GM06990 (cell line): ENCODE data around the gene CALML5.

ENCODE experiments used
- DNase-seq: peaks from one replicate; pipeline ENCODE4 v3.0.0-alpha.2; 2011; ENCODE audit not compliant: insufficient read length; ENCODE audit errors: extremely low read depth
- H3K27me3 ChIP-seq: replicated peaks from 2 replicates; pipeline ENCODE4 v1.6.0; 2011; ENCODE audit warnings: low read length; ENCODE audit not compliant: control insufficient read depth, insufficient read depth
- H3K36me3 ChIP-seq: 2 replicates; pipeline ENCODE4 v1.5.1; 2011; ENCODE audit warnings: low read length; ENCODE audit not compliant: control insufficient read depth, insufficient read depth
- H3K4me3 ChIP-seq: replicated peaks from 2 replicates; pipeline ENCODE4 v1.5.1; 2011; ENCODE audit warnings: low read depth, mild to moderate bottlenecking, control low read depth, low read length
- TF ChIP-seq, protein P1 (sequence below): IDR thresholded peaks from 2 replicates; pipeline ENCODE4 v1.5.1; 2011; ENCODE audit warnings: low read length, control low read depth, mild to moderate bottlenecking, inconsistent platforms; ENCODE audit not compliant: insufficient read depth, poor library complexity, severe bottlenecking

The CALML5 gene

DNA sequence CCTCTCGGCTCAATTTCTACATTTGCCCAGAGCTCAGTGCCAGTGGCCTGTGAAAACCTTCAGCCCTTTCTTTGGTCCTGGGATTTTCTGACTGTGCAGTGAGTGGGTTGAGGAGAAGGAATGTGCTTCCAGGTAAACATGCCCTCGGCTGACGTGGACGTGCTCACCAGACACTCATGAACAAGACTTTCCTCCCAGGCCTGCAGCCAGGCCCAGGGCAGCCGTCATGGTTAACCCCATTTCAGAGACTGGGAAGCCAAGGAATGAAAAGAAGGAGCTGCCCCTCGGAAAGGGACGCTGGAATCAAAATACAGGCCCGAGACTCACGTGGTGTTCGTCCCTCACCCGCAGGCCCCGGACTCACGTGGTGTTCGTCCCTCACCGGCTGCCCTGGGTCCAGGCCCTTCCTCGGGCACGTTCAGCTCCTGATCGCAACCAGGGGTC lies 8.8 kb upstream of the CALML5 start:
- TF ChIP-seq, protein P1, sequence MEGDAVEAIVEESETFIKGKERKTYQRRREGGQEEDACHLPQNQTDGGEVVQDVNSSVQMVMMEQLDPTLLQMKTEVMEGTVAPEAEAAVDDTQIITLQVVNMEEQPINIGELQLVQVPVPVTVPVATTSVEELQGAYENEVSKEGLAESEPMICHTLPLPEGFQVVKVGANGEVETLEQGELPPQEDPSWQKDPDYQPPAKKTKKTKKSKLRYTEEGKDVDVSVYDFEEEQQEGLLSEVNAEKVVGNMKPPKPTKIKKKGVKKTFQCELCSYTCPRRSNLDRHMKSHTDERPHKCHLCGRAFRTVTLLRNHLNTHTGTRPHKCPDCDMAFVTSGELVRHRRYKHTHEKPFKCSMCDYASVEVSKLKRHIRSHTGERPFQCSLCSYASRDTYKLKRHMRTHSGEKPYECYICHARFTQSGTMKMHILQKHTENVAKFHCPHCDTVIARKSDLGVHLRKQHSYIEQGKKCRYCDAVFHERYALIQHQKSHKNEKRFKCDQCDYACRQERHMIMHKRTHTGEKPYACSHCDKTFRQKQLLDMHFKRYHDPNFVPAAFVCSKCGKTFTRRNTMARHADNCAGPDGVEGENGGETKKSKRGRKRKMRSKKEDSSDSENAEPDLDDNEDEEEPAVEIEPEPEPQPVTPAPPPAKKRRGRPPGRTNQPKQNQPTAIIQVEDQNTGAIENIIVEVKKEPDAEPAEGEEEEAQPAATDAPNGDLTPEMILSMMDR = no peak
- Histone ChIP-seq H3K36me3 (no peaks in the 10 kb centered on the region), H3K4me3 (no peak overlapping the region), H3K27me3 (peaks cover 4% of the 10 kb centered on the region)
- no peak for DNase-seq

DNA sequence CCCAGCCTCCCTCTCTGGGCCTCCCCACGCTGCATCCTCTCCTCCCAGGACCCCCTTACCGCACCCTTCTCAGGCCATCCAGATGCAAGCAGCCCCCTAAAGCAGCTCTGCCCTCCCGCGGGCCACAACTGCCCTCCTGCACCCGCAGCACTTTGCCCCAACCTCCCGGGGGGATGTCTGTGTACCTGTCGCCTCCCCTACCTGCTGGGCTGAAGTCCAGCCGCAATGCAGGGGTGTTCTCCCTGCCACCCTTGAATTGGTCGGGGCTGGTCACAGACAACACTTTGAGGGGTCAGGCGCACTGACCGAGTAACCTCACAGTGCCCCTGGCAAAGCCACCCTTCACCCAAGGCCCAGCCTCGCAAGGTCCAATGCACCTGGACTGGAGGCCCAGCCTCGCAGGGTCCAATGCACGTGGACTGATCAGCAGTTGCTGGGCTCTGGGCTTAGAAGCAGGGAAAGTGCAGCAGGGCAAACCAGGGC lies 8.3 kb upstream of the CALML5 start:
- Histone ChIP-seq H3K36me3 (no peaks in the 10 kb centered on the region), H3K4me3 (no peak overlapping the region), H3K27me3 (peaks cover 5% of the 10 kb centered on the region)
- DNase-seq = no peak
- TF ChIP-seq, protein P1 = no peak

DNA sequence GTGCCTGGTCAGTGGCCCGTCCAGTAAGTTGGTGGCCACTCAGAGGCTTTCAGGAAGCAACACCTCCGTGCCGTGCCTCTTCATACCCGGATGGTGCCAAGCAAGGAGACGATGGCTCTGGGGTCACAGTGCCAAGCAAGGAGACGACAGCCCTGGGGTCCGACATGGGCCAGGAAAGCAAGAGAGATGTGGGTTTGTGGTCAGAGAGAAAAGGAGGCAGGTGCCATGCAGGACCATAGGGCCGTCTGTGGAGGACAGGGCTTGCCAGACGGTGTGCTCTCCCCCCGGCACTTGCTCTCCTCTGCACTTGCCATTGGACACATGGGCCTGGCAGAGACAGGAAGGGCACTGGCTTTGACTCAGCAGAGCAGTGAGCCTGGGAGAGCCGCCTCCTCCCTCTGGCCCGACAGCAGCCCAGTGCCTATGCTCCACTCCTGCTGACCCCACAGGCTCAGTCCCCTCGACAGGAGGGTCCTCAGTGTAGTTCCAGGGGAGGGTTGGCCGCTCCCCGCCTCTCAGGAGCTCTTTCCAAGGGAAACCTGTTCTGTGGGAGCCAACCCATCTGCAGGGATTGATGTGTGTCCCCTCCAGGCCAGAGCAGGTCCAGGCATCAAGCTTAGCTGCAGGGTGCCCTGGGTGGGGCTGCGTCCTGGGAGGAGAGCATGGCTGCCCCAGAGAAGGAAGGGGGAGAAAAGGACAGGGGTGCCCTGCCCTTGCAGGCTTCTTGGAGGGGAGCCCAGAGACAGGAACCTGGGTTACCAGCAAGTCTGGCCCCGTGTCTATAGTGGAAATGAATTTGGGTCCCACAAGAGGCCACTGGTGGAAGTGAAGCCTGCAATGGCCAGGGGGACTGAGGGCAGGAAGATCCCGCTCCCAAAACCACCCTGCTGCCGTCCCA lies 7.6 kb upstream of the CALML5 start:
- peaks cover 7% of the 10 kb centered on the region for H3K27me3 ChIP-seq
- DNase-seq = no peak
- H3K36me3 ChIP-seq = no peaks in the 10 kb centered on the region
- H3K4me3 ChIP-seq = no peak overlapping the region
- TF ChIP-seq, protein P1 = no peak

DNA sequence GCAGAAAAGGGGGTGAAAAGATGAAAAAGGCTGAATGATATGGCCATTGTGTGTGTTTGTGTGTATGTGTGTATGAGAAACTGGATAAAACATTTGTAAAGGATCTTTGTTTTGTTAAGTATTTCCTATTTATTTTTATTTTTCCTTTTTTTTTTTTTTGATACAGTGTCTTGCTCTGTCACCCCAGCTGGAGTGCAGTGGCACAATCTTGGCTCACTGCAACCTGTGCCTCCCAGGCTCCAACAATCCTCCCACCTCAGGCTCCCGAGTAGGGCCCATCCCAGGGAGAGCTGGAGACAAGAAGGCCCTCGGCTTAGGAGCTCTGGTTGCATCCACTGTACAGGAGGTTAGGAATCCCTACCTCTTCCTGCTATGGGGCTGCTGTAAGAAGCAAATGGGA lies 6.9 kb upstream of the CALML5 start:
- TF ChIP-seq, protein P1 = no peak
- Histone ChIP-seq H3K4me3 (no peak overlapping the region), H3K27me3 (peaks cover 7% of the 10 kb centered on the region), H3K36me3 (no peaks in the 10 kb centered on the region)
- no peak for DNase-seq

DNA sequence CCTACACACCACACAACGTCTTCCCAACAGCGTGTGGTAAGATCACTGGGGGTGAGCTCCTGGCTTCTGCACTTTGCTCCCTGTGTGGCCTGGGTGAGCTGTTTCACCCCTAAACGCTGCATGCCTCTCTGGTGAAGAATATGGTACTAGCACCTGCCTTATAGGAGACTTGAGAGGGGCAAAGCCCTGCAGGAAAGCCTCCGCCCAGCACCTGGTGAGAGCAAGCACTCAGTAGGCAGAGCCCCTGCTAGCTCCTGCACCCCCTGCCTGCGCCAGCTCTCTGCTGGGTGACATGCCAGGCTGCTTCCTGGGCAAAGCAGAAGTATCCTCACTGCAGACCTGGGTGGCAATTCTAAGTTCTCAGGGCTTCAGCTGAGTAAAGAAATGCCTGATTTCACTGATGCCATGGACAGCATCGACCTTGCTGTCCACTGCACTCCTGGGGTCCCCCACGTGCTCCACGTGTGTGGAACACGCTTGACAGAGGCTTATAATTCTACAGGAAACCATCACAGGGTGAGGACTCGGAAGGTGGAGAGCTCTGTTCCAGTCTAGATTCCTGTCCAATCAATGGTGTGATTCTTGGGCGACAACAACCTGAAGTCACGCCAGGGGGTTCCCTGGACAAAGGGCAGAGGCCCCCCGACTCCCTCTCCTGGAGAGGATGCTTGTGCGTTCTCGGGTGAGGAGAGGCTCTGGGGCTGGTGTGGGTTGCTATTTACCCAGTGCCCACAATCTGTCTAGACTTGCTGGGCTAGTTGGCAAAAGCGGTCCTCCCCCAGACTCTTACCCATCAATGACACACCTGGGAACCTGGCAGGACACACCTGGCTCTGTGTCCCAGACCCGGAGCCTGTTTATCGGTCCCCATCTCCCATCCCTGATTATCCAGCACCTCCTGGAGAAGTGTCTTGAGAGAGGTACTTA lies 5.0 kb upstream of the CALML5 start:
- H3K36me3 ChIP-seq = no peaks in the 10 kb centered on the region
- no peak for DNase-seq
- peaks cover 7% of the 10 kb centered on the region for H3K27me3 ChIP-seq
- TF ChIP-seq, protein P1 = no peak
- H3K4me3 ChIP-seq = no peak overlapping the region
